K562 (cell line): ENCODE results near the gene ALDH16A1. TPM values are rescaled to one million over a fixed set of nuclear protein-coding genes. Genes with fewer than 3 reads are reported as not detected.

Source experiments
- ATAC-seq: fragments of 200-7000 bp; cut with Tn5 transposase; 3 replicates; pipeline ENCODE4 v1.9.1; 2020; ENCODE audit warnings: moderate library complexity
- BruUV-seq: library from RNA; stranded (reverse); fragments of 400-500 nt; replicated peaks from 2 replicates; lab custom pipeline; 2021; lab: Mats Ljungman, UMichigan
- CTCF ChIA-PET: fragments of 300-600 bp; formaldehyde crosslinking; extraction: SDS; loops from one replicate; lab custom pipeline; 2021; ENCODE audit warnings: low intra/inter-chr PET ratio; lab: Yijun Ruan, JAX
- POLR2A ChIA-PET: fragments of 300-600, 350-650 bp; sonication (Branson Sonifier 250); formaldehyde crosslinking; extraction: SDS; loops from one replicate; lab custom pipeline; 2021; ENCODE audit warnings: antibody characterized with exemption, inconsistent platforms; lab: Yijun Ruan, JAX
- DNase-seq, 4 experiments: peaks; one replicate each; pipeline versions ENCODE4 v3.0.0 to v3.0.0-alpha.2; 2011 to 2018; ENCODE audit warnings: low spot score in 3 of 4, mixed read lengths in 3 of 4; ENCODE audit errors: extremely low read depth in 1 of 4
- FAIRE-seq: peaks from 2 replicates; lab custom pipeline; 2011; peaks lifted over from hg19 to GRCh38; lab: Jason Lieb, UNC
- H2AFZ ChIP-seq: 2 replicates; pipeline ENCODE4 v1.6.0; 2011; ENCODE audit warnings: low read depth, low read length, control low read depth, inconsistent platforms
- H3K27ac ChIP-seq: fragments of 200-600 bp; 3 replicates; pipeline ENCODE4 v1.8.0; 2011; ENCODE audit warnings: low read depth, mild to moderate bottlenecking, control low read depth, inconsistent platforms, low read length, moderate library complexity, mixed read lengths; ENCODE audit errors: extremely low read depth
- H3K27me3 ChIP-seq, 2 experiments: fragments of 300-600 bp in 1 of 2; 2 replicates in 1 of 2; 3 replicates in 1 of 2; pipeline versions ENCODE4 v1.6.0 to v1.8.0; 2011; ENCODE audit warnings: inconsistent platforms in 2 of 2, low read length in 2 of 2, mild to moderate bottlenecking in 1 of 2, mixed read lengths in 1 of 2, moderate library complexity in 1 of 2; ENCODE audit not compliant: control insufficient read depth in 2 of 2, insufficient read depth in 2 of 2
- H3K36me3 ChIP-seq: fragments of 300-600 bp; 3 replicates; pipeline ENCODE4 v1.8.0; 2011; ENCODE audit warnings: mild to moderate bottlenecking, low read length, inconsistent platforms; ENCODE audit not compliant: control insufficient read depth, insufficient read depth
- H3K4me1 ChIP-seq, 2 experiments: fragments of 200-600 bp in 1 of 2; replicated peaks in 1 of 2; 2 replicates in 1 of 2; 3 replicates in 1 of 2; pipeline versions ENCODE4 v1.5.1 to v1.8.0; 2011; ENCODE audit warnings: inconsistent platforms in 2 of 2, low read length in 2 of 2, mild to moderate bottlenecking in 1 of 2, mixed read lengths in 1 of 2, moderate library complexity in 1 of 2; ENCODE audit not compliant: control insufficient read depth in 2 of 2, insufficient read depth in 2 of 2
- H3K4me2 ChIP-seq: 2 replicates; pipeline ENCODE4 v1.6.1; 2011; ENCODE audit warnings: low read length, control low read depth, inconsistent platforms, mixed read lengths; ENCODE audit not compliant: insufficient read depth
- H3K4me3 ChIP-seq: fragments of 200-600 bp; sonication (generic), shearing (Covaris generic); 2 replicates; pipeline ENCODE4 v1.5.1; 2016; ENCODE audit warnings: control low read depth, inconsistent platforms
- H3K79me2 ChIP-seq: fragments of 200-600 bp; 3 replicates; pipeline ENCODE4 v1.8.0; 2011; ENCODE audit warnings: low read length, inconsistent platforms; ENCODE audit not compliant: control insufficient read depth, insufficient read depth
- H3K9ac ChIP-seq, 2 experiments: 2 replicates each; pipeline versions ENCODE4 v1.6.0 to v1.6.1; 2011; ENCODE audit warnings: low read depth in 2 of 2, low read length in 2 of 2, control low read depth in 1 of 2, inconsistent platforms in 1 of 2, mild to moderate bottlenecking in 1 of 2, mixed read lengths in 1 of 2; ENCODE audit not compliant: insufficient read depth in 1 of 2
- H3K9me1 ChIP-seq: one replicate; pipeline ENCODE4 v1.6.0; 2011; ENCODE audit warnings: inconsistent platforms, mild to moderate bottlenecking, low read length, moderate library complexity; ENCODE audit not compliant: control insufficient read depth, insufficient read depth
- H3K9me3 ChIP-seq: replicated peaks from 2 replicates; pipeline ENCODE4 v1.5.1; 2011; ENCODE audit warnings: low read depth, low read length, inconsistent platforms; ENCODE audit not compliant: control insufficient read depth, insufficient read depth
- H4K20me1 ChIP-seq: replicated peaks from 2 replicates; pipeline ENCODE4 v1.6.1; 2011; ENCODE audit warnings: low read length, inconsistent platforms, mixed read lengths; ENCODE audit not compliant: control insufficient read depth, insufficient read depth
- ARID3A ChIP-seq: IDR thresholded peaks from 2 replicates; pipeline ENCODE4 v1.6.1; 2012; ENCODE audit warnings: low read depth, low read length, improper control_type of control experiment, borderline replicate concordance
- ARID4B ChIP-seq: sonication (generic); formaldehyde crosslinking; IDR thresholded peaks from 2 replicates; pipeline ENCODE4 v1.8.0; 2022; ENCODE audit warnings: mild to moderate bottlenecking, missing genetic modification reagents
- POLR2G ChIP-seq: fragments of 200-400 bp; formaldehyde crosslinking; IDR thresholded peaks from 2 replicates; pipeline ENCODE4 v1.6.1; 2017; ENCODE audit warnings: low read depth, mild to moderate bottlenecking, antibody characterized with exemption, low read length, moderate library complexity
- RBFOX2 ChIP-seq: fragments of 200-400 bp; formaldehyde crosslinking; IDR thresholded peaks from 2 replicates; pipeline ENCODE4 v1.6.1; 2017; ENCODE audit warnings: low read depth, mild to moderate bottlenecking, low read length, moderate library complexity
- STAT5A ChIP-seq: IDR thresholded peaks from 2 replicates; pipeline ENCODE4 v1.6.1; 2012; ENCODE audit warnings: low read length, inconsistent platforms, borderline replicate concordance
- ZBTB5 ChIP-seq: fragments of 450-650 bp; IDR thresholded peaks from 2 replicates; pipeline ENCODE4 v1.6.1; 2017; ENCODE audit warnings: antibody characterized with exemption
- WGBS: fragments of 100-300 bp; shearing (Covaris generic); methylation state at CpG from one replicate; pipeline ENCODE4 v1.1.6; 2016; ENCODE audit warnings: low coverage, mixed read lengths; ENCODE audit not compliant: insufficient coverage; ENCODE audit errors: missing lambda C conversion rate; 5-methylcytosine and 5-hydroxymethylcytosine counted together
- in situ Hi-C: fragments of 300-500 bp; cut with MboI; formaldehyde crosslinking; loops from 4 replicates; pipeline ENCODE4 v1.15.0; 2018; ENCODE audit warnings: inconsistent platforms, mixed read lengths
- intact Hi-C: fragments of 100-400 bp; cut with micrococcal nuclease; formaldehyde crosslinking; loops from 2 replicates; pipeline ENCODE4 v1.14.2; 2022
- polyA plus RNA-seq, 8 experiments: library from polyadenylated mRNA; depleted of rRNA in 4 of 8; stranded (reverse) in 5 of 8; unstranded in 3 of 8; fragments of >200 nt; fragmentation: Nextera tagmentation in 2 of 8; fragmentation: Illumina TruSeq in 1 of 8; extraction: Ambion mirVana in 2 of 8; extraction: Trizol in 1 of 8; gene quantifications; 2 replicates each; pipeline versions ENCODE4 v1.2.1 to v1.2.3, GENCODE V29; 2011 to 2014; ENCODE audit warnings: inconsistent platforms in 1 of 8, missing spikeins in 1 of 8
- total RNA-seq, 7 experiments: library from RNA; depleted of rRNA in 6 of 7; stranded (reverse); fragments of >200 nt in 6 of 7; fragmentation: Illumina TruSeq in 2 of 7; extraction: Trizol in 2 of 7; gene quantifications; 2 replicates each; pipeline versions ENCODE4 v1.2.1 to v1.2.3, GENCODE V29; 2011 to 2021; ENCODE audit warnings: low replicate concordance in 1 of 7

ALDH16A1 gene
- total and polyA plus RNA-seq, 9 of the 15 experiments (the other 6 are each of a cell fraction or from before 2014, with no cell fraction given), result 2.2 to 52.2 (median 7.6) TPM

GRCh38 chr19:49463960-49464740 lies 11.1 kb downstream of the ALDH16A1 start:
- no TSS peak for BruUV-seq
- Histone ChIP-seq H3K27ac (no peak overlapping the region), H3K79me2 (no peaks in the 10 kb centered on the region)

More at GRCh38 chr19:49463960-49464740, 11.1 kb downstream of the ALDH16A1 start:
- Histone ChIP-seq H3K27me3 (no peaks in the 10 kb centered on the region), H3K4me2 (no peak overlapping the region), H3K4me1 (peaks cover 3 to 22% of the 10 kb centered on the region in 2 experiments; a peak in 4 of 5 replicates), H3K36me3 (peaks cover 43% of the 10 kb centered on the region; the same call in 2 of the 3 replicates), H2AFZ (no peak overlapping the region), H3K9me3 (no peaks in the 10 kb centered on the region), H4K20me1 (peaks cover 3% of the 10 kb centered on the region; the same call in 1 of the 2 replicates), H3K9me1 (no peaks in the 10 kb centered on the region)
- FAIRE-seq (no peak), ATAC-seq (no peak)
- in situ Hi-C loops (no loop called here), intact Hi-C loops (no loop called here)
- POLR2A ChIA-PET, result interaction anchor here (1.8 kb wide), 1 partner anchor 10 kb away, joined by 6 read pairs; the partner anchor contains the start of gene ALDH16A1
- WGBS, result 95% methylated on average over 33 of the region's 39 CpGs
- TF ChIP-seq ARID4B (CRISPR knock-in tag) (no peak), STAT5A (no peak), ZBTB5 (no peak), RBFOX2 (peak; percentile 39; the same call in 1 of the 2 replicates), ARID3A (no peak), POLR2G (peak; percentile 32; the same call in 1 of the 2 replicates)
- TF ChIP-seq, all 486 proteins: peak for 2
- no peak for DNase-seq
- no peak overlapping the region for H3K9ac ChIP-seq
- CTCF ChIA-PET, result no interaction called here
- no peak overlapping the region for H3K4me3 ChIP-seq
